HepG2 (cell line): Measurements from ENCODE around the gene TXNRD3. TPM values are rescaled to one million over a fixed set of nuclear protein-coding genes. Genes with fewer than 3 reads are reported as not detected.

ENCODE experiments used
- ATAC-seq: fragments of 200-7000 bp; cut with Tn5 transposase; 3 replicates; pipeline ENCODE4 v1.9.1; 2020; ENCODE audit warnings: mild to moderate bottlenecking, moderate library complexity
- BruUV-seq: library from RNA; stranded (reverse); fragments of 400-500 nt; replicated peaks from 2 replicates; lab custom pipeline; 2021; lab: Mats Ljungman, UMichigan
- CTCF ChIA-PET: fragments of 300-600 bp; formaldehyde crosslinking; extraction: SDS; loops from one replicate; lab custom pipeline; 2021; ENCODE audit warnings: low total read pairs, inconsistent platforms, low intra/inter-chr PET ratio; lab: Yijun Ruan, JAX
- POLR2A ChIA-PET: fragments of 350-600 bp; sonication (Branson Sonifier 250); formaldehyde crosslinking; loops from one replicate; lab custom pipeline; 2020; ENCODE audit warnings: antibody characterized with exemption, inconsistent platforms; lab: Yijun Ruan, JAX
- DNase-seq: peaks from one replicate; pipeline ENCODE4 v3.0.0-alpha.2; 2015; ENCODE audit warnings: low spot score
- FAIRE-seq: peaks from 3 replicates; lab custom pipeline; 2011; peaks lifted over from hg19 to GRCh38; lab: Jason Lieb, UNC
- H2AFZ ChIP-seq: one replicate; pipeline ENCODE4 v1.6.1; 2011; ENCODE audit warnings: low read length, inconsistent platforms
- H3K27ac ChIP-seq: fragments of 300-600 bp; 3 replicates; pipeline ENCODE4 v1.8.0; 2011; ENCODE audit warnings: mixed run types, mild to moderate bottlenecking, mixed read lengths, low read length, inconsistent platforms; ENCODE audit not compliant: insufficient read depth; ENCODE audit errors: extremely low read length
- H3K27me3 ChIP-seq, 2 experiments: fragments of 200-600 bp in 1 of 2; 2 replicates in 1 of 2; 3 replicates in 1 of 2; pipeline versions ENCODE4 v1.6.0 to v1.8.0; 2011; ENCODE audit warnings: low read length in 2 of 2, mild to moderate bottlenecking in 2 of 2, moderate library complexity in 2 of 2, inconsistent platforms in 1 of 2; ENCODE audit not compliant: insufficient read depth in 2 of 2, control insufficient read depth in 1 of 2
- H3K36me3 ChIP-seq, 2 experiments: fragments of 200-600 bp in 1 of 2; replicated peaks in 1 of 2; 2 replicates in 1 of 2; 3 replicates in 1 of 2; pipeline versions ENCODE4 v1.5.1 to v1.8.0; 2011; ENCODE audit warnings: low read length in 2 of 2, inconsistent platforms in 1 of 2; ENCODE audit not compliant: insufficient read depth in 2 of 2, control insufficient read depth in 1 of 2
- H3K4me1 ChIP-seq: 2 replicates; pipeline ENCODE4 v1.5.1; 2012; ENCODE audit warnings: low read length, inconsistent platforms; ENCODE audit not compliant: insufficient read depth
- H3K4me2 ChIP-seq: 2 replicates; pipeline ENCODE4 v1.6.0; 2011; ENCODE audit warnings: low read depth, low read length, inconsistent platforms
- H3K4me3 ChIP-seq, 3 experiments: fragments of 200-600 bp in 1 of 3; sonication (generic), shearing (Covaris generic) in 1 of 3; replicated peaks in 1 of 3; 2 replicates each; pipeline ENCODE4 v1.5.1; 2011 to 2016; ENCODE audit warnings: low read length in 3 of 3, inconsistent platforms in 2 of 3, low read depth in 2 of 3, mild to moderate bottlenecking in 2 of 3, control low read depth in 1 of 3, mixed read lengths in 1 of 3; ENCODE audit not compliant: insufficient read depth in 1 of 3
- H3K79me2 ChIP-seq: one replicate; pipeline ENCODE4 v1.6.1; 2011; ENCODE audit warnings: low read length, inconsistent platforms; ENCODE audit not compliant: insufficient read depth
- H3K9ac ChIP-seq: 2 replicates; pipeline ENCODE4 v1.6.0; 2011; ENCODE audit warnings: mild to moderate bottlenecking, low read depth, low read length, inconsistent platforms; ENCODE audit not compliant: insufficient read depth
- H3K9me3 ChIP-seq: 2 replicates; pipeline ENCODE4 v1.5.1; 2012; ENCODE audit warnings: mild to moderate bottlenecking, low read length
- H4K20me1 ChIP-seq: 2 replicates; pipeline ENCODE4 v1.6.0; 2011; ENCODE audit warnings: inconsistent platforms, mild to moderate bottlenecking, low read length, moderate library complexity; ENCODE audit not compliant: insufficient read depth
- CBX5 ChIP-seq: sonication (generic); formaldehyde crosslinking; IDR thresholded peaks from 2 replicates; pipeline ENCODE4 v1.4.0; 2020; ENCODE audit warnings: missing genetic modification reagents, borderline replicate concordance
- DNMT1 ChIP-seq: sonication (generic); formaldehyde crosslinking; IDR thresholded peaks from 2 replicates; pipeline ENCODE4 v1.5.1; 2020; ENCODE audit warnings: mild to moderate bottlenecking, missing genetic modification reagents
- HMGXB4 ChIP-seq, 2 experiments: sonication (generic) in 1 of 2; formaldehyde crosslinking in 1 of 2; IDR thresholded peaks; 2 replicates each; pipeline versions ENCODE4 v1.4.0 to v1.6.1; 2018 to 2020; ENCODE audit warnings: missing genetic modification reagents in 2 of 2, borderline replicate concordance in 1 of 2, low read depth in 1 of 2, mild to moderate bottlenecking in 1 of 2, missing biosample characterization in 1 of 2
- POLR2A ChIP-seq, 2 experiments: IDR thresholded peaks; 2 replicates each; pipeline ENCODE4 v1.6.1; 2011; ENCODE audit warnings: low read depth in 2 of 2, low read length in 2 of 2, mild to moderate bottlenecking in 1 of 2, moderate library complexity in 1 of 2; ENCODE audit not compliant: insufficient read depth in 1 of 2
- SMARCE1 ChIP-seq: fragments of 450-650 bp; IDR thresholded peaks from 2 replicates; pipeline ENCODE4 v1.6.1; 2017; ENCODE audit warnings: borderline replicate concordance
- U2AF2 ChIP-seq: fragments of 200-400 bp; formaldehyde crosslinking; IDR thresholded peaks from 2 replicates; pipeline ENCODE4 v1.6.1; 2017; ENCODE audit warnings: low read depth, mild to moderate bottlenecking, low read length
- ZNF317 ChIP-seq: sonication (generic); formaldehyde crosslinking; IDR thresholded peaks from 2 replicates; pipeline ENCODE4 v1.5.0; 2020; ENCODE audit warnings: mild to moderate bottlenecking, missing genetic modification reagents
- ZSCAN22 ChIP-seq: sonication (generic); formaldehyde crosslinking; IDR thresholded peaks from 2 replicates; pipeline ENCODE4 v1.4.0; 2020; ENCODE audit warnings: mild to moderate bottlenecking, missing genetic modification reagents
- ZSCAN9 ChIP-seq: IDR thresholded peaks from 2 replicates; pipeline ENCODE4 v1.6.1; 2016; ENCODE audit warnings: borderline replicate concordance
- WGBS: methylation state at CpG from one replicate; pipeline ENCODE4 v1.1.6; 2017; ENCODE audit warnings: low lambda C conversion rate; 5-methylcytosine and 5-hydroxymethylcytosine counted together
- in situ Hi-C: cut with HindIII; loops from 2 replicates; pipeline ENCODE4 v1.10.0; 2017; ENCODE audit warnings: low pct_unique_long_range_greater_than_20kb; ENCODE audit not compliant: extremely low pct_ligation_motif_present
- intact Hi-C: fragments of 100-400 bp; cut with micrococcal nuclease; formaldehyde crosslinking; loops from one replicate; pipeline ENCODE4 v1.10.0; 2022; ENCODE audit not compliant: unreplicated experiment
- polyA plus RNA-seq, 8 experiments: library from polyadenylated mRNA; depleted of rRNA in 3 of 8; stranded (reverse) in 7 of 8; unstranded in 1 of 8; fragments of >200 nt; fragmentation: Illumina TruSeq in 4 of 8; extraction: Trizol in 4 of 8; gene quantifications; 2 replicates each; pipeline versions ENCODE4 v1.2.1 to v1.2.3, GENCODE V29; 2011 to 2016; ENCODE audit warnings: low read depth in 4 of 8, missing spikeins in 1 of 8, mixed read lengths in 1 of 8; ENCODE audit not compliant: insufficient read depth in 1 of 8
- total RNA-seq, 5 experiments: library from RNA; depleted of rRNA; stranded (reverse); fragments of >200 nt; fragmentation: Illumina TruSeq; extraction: Trizol; gene quantifications; 2 replicates each; pipeline ENCODE4 v1.2.3, GENCODE V29; 2016; ENCODE audit warnings: low read depth in 1 of 5
- TF ChIP-seq, protein P1 (sequence below): sonication (generic); formaldehyde crosslinking; IDR thresholded peaks from 2 replicates; pipeline ENCODE4 v1.4.0; 2020; ENCODE audit warnings: missing genetic modification reagents
- TF ChIP-seq, protein P2 (sequence below): fragments of 450-650 bp; IDR thresholded peaks from 2 replicates; pipeline ENCODE4 v1.6.1; 2017

Gene TXNRD3
- total and polyA plus RNA-seq, 2 of the 13 experiments (the other 11 are each of a cell fraction or from before 2014, with no cell fraction given) = 4.8 to 20.7 TPM

DNA sequence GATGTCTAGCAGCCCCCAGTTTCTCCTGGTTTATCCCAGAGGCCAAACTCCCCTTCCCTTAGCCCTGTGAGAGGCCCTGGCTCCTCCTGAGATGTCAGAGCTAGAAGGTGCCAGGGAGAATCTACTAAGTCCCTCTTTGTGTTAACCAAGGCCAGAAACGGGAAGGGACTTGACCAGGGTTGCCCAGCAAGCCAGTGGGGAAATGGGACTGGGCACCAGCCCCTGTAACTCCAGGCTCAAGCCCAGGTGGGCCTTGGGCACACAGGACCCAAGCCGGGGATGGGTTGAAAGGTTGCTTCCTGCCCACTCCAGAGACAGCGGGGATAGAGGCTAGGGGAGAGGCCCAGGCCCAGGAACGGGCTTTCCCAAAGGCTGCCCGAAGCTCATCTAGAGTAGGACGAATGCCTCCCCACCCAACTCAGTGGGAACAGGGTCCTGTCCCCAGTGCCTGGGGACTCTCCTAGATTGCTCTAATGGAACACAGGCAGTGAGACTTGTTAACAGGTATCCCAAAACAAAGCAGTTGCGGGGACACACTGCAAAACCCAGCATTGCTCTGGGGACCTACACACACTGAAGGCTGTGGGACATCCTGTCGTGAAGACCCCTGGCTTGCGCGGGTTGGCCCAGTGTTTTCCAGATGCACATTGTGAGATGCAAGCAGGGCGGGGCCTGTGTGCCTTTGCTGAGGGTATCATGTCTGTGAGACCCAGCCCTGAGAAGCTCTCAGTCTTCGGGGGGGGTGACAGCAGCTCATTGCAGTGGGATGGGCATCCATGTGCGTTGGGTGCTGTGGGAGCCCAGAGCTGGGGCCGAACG, 12.9 kb upstream of the TXNRD3 start:
- WGBS = 8% methylated on average over 5 of the region's 15 CpGs
- Histone ChIP-seq H3K4me3 (no peak overlapping the region), H3K4me1 (no peaks in the 10 kb centered on the region), H2AFZ (no peak overlapping the region), H3K9me3 (no peaks in the 10 kb centered on the region), H3K27ac (no peak overlapping the region), H3K36me3 (no peaks in the 10 kb centered on the region), H4K20me1 (no peaks in the 10 kb centered on the region), H3K9ac (no peak overlapping the region), H3K27me3 (peaks cover 0 to 40% of the 10 kb centered on the region in 2 experiments; a peak in 3 of 5 replicates), H3K4me2 (no peak overlapping the region), H3K79me2 (no peaks in the 10 kb centered on the region)
- in situ Hi-C loops (no loop called here), intact Hi-C loops (no loop called here)
- FAIRE-seq (no peak), DNase-seq (no peak), ATAC-seq (no peak)
- CTCF ChIA-PET = no interaction called here
- BruUV-seq = no TSS peak
- TF ChIP-seq U2AF2 (no peak), ZSCAN22 (CRISPR knock-in tag) (no peak), DNMT1 (no peak), SMARCE1 (no peak), ZSCAN9 (CRISPR knock-in tag) (no peak), CBX5 (CRISPR knock-in tag) (no peak), ZNF317 (CRISPR knock-in tag) (no peak), HMGXB4 (CRISPR knock-in tag; IDR thresholded peaks at IDR 0.05; ENCODE audit: borderline replicate concordance in 1 of 2, low read depth in 1 of 2) (no peak), POLR2A (IDR thresholded peaks at IDR 0.05; ENCODE audit: insufficient read depth in 1 of 2, low read depth in 2 of 2, low read length in 2 of 2) (no peak)
- TF ChIP-seq, protein P1, sequence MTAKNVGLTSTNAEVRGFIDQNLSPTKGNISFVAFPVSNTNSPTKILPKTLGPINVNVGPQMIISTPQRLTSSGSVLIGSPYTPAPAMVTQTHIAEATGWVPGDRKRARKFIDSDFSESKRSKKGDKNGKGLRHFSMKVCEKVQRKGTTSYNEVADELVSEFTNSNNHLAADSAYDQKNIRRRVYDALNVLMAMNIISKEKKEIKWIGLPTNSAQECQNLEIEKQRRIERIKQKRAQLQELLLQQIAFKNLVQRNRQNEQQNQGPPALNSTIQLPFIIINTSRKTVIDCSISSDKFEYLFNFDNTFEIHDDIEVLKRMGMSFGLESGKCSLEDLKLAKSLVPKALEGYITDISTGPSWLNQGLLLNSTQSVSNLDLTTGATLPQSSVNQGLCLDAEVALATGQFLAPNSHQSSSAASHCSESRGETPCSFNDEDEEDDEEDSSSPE (CRISPR knock-in tag) = no peak
- TF ChIP-seq, protein P2, sequence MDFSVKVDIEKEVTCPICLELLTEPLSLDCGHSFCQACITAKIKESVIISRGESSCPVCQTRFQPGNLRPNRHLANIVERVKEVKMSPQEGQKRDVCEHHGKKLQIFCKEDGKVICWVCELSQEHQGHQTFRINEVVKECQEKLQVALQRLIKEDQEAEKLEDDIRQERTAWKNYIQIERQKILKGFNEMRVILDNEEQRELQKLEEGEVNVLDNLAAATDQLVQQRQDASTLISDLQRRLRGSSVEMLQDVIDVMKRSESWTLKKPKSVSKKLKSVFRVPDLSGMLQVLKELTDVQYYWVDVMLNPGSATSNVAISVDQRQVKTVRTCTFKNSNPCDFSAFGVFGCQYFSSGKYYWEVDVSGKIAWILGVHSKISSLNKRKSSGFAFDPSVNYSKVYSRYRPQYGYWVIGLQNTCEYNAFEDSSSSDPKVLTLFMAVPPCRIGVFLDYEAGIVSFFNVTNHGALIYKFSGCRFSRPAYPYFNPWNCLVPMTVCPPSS = no peak
- POLR2A ChIA-PET = no interaction called here
